Measurements from ENCODE around the gene IRAK3. TPM values are rescaled to one million over a fixed set of nuclear protein-coding genes. Genes with fewer than 3 reads are reported as not detected.
A peak's percentile ranks its signal among the peaks of the same experiment; 100 is the strongest.

IRAK3 gene
- total and polyA plus RNA-seq, 10 donors = 4.4 to 157 (median 73.5) TPM

- no peaks in the 10 kb centered on the region for H3K27me3 ChIP-seq (replicated peaks in 1 of 7)
- no peaks in the 10 kb centered on the region for H3K9me3 ChIP-seq
- DNase-seq = no peak
- intact Hi-C loops (cut with DNase I; ENCODE audit: low total_unique reads) = no loop called here
- TF ChIP-seq POLR2A (IDR thresholded peaks at IDR 0.05) = no peak
- TF ChIP-seq POLR2AphosphoS5 (IDR thresholded peaks at IDR 0.05) = no peak
- no peak for TF ChIP-seq CTCF (IDR thresholded peaks at IDR 0.05 in 8 of 11, conservative IDR thresholded peaks at IDR 0.05 in 3 of 11)
- no peaks in the 10 kb centered on the region for H3K36me3 ChIP-seq
- peaks cover 0 to 16% (median 1%) of the 10 kb centered on the region in 6 donors for H3K4me1 ChIP-seq
- 85 to 98% (median 97%) methylated on average over 1 of the region's 1 CpG for WGBS, 5 donors
- H3K27ac ChIP-seq = no peak overlapping the region
- no peak overlapping the region for H3K4me3 ChIP-seq
Observed at GRCh38 chr12:66296176-66296683, 107.2 kb downstream of the IRAK3 start.

GRCh38 chr12:66297080-66297479, 108.1 kb downstream of the IRAK3 start:
- H3K9me3 ChIP-seq = no peaks in the 10 kb centered on the region
- intact Hi-C loops (cut with DNase I; ENCODE audit: low total_unique reads) = no loop called here
- H3K27ac ChIP-seq = no peak overlapping the region
- 54 to 70% (median 65%) methylated on average over 4 of the region's 4 CpGs for WGBS, 5 donors
- no peak overlapping the region for H3K4me3 ChIP-seq
- no peaks in the 10 kb centered on the region for H3K36me3 ChIP-seq
- H3K4me1 ChIP-seq = peaks cover 0 to 17% (median 6%) of the 10 kb centered on the region in 6 donors
- H3K27me3 ChIP-seq (replicated peaks in 1 of 7) = no peaks in the 10 kb centered on the region
- DNase-seq = no peak
- TF ChIP-seq POLR2A (IDR thresholded peaks at IDR 0.05) = no peak

GRCh38 chr12:66297923-66298322, 108.9 kb downstream of the IRAK3 start:
- H3K4me1 ChIP-seq = peaks cover under 1 to 19% (median 7%) of the 10 kb centered on the region in 6 donors

GRCh38 chr12:66301944-66302826, 113.2 kb downstream of the IRAK3 start, which contains the start of gene HELB:
TSS of gene HELB (plus strand) at chr12:66302493. CDS start at chr12:66302604, 111 bp downstream.
- Histone ChIP-seq H3K27me3 (replicated peaks in 1 of 7) (no peaks in the 10 kb centered on the region), H3K9me3 (no peaks in the 10 kb centered on the region), H3K4me1 (peaks cover 4 to 60% (median 35%) of the 10 kb centered on the region in 6 donors), H3K4me3 (peak within 1 kb of the TSS; percentile 63 to 82 (median 74)), H3K36me3 (peaks cover 0 to 19% (median 3%) of the 10 kb centered on the region in 6 donors), H3K27ac (peak within 1 kb of the TSS; percentile 75 to 95 (median 90))
- 0 to 1% (median 0%) methylated on average over 36 to 45 of the region's 45 CpGs for WGBS, 5 donors
- intact Hi-C loops (cut with DNase I; ENCODE audit: low total_unique reads) = no loop called here
- peak in 1 of 3 donors; percentile 72 for TF ChIP-seq POLR2A (IDR thresholded peaks at IDR 0.05)
- peak; percentile 81 to 90 (median 89) for TF ChIP-seq POLR2AphosphoS5 (IDR thresholded peaks at IDR 0.05)
- TF ChIP-seq CTCF (IDR thresholded peaks at IDR 0.05 in 8 of 11, conservative IDR thresholded peaks at IDR 0.05 in 3 of 11) = peak in 4 of 11 experiments; percentile 20 to 60 (median 36)
- peak; percentile 99 for DNase-seq

More at GRCh38 chr12:66297923-66298322, 108.9 kb downstream of the IRAK3 start:
- TF ChIP-seq CTCF (IDR thresholded peaks at IDR 0.05 in 8 of 11, conservative IDR thresholded peaks at IDR 0.05 in 3 of 11) (no peak), POLR2AphosphoS5 (IDR thresholded peaks at IDR 0.05) (no peak), POLR2A (IDR thresholded peaks at IDR 0.05) (no peak)
- no peak overlapping the region for H3K27ac ChIP-seq
- H3K36me3 ChIP-seq = no peaks in the 10 kb centered on the region
- H3K9me3 ChIP-seq = no peaks in the 10 kb centered on the region
- intact Hi-C loops (cut with DNase I; ENCODE audit: low total_unique reads) = no loop called here
- DNase-seq = no peak
- WGBS, 5 donors = 83 to 92% (median 86%) methylated on average over 3 of the region's 3 CpGs
- H3K4me3 ChIP-seq = no peak overlapping the region
- no peaks in the 10 kb centered on the region for H3K27me3 ChIP-seq (replicated peaks in 1 of 7)
